ENCODE data around the gene BYSL.

GRCh38 chr6:41938590-41939175 is 17.4 kb downstream of the BYSL start:
- TF ChIP-seq CTCF (IDR thresholded peaks at IDR 0.05; ENCODE audit: insufficient read depth, low read length) (no peak), POLR2AphosphoS5 (IDR thresholded peaks at IDR 0.05; ENCODE audit: low read depth) (no peak), REST (IDR thresholded peaks at IDR 0.05; ENCODE audit: insufficient replicate concordance, low read depth) (no peak), GABPA (IDR thresholded peaks at IDR 0.05; ENCODE audit: low read depth) (no peak)
